NCI-H446 (cell line): ENCODE results near the gene PPM1D.
A peak's percentile ranks its signal among the peaks of the same experiment; 100 is the strongest.

Source experiments
- DNase-seq, 2 experiments: peaks; one replicate each; lab custom pipeline; 2025; lab: John Stamatoyannopoulos, UW

The PPM1D gene

DNA sequence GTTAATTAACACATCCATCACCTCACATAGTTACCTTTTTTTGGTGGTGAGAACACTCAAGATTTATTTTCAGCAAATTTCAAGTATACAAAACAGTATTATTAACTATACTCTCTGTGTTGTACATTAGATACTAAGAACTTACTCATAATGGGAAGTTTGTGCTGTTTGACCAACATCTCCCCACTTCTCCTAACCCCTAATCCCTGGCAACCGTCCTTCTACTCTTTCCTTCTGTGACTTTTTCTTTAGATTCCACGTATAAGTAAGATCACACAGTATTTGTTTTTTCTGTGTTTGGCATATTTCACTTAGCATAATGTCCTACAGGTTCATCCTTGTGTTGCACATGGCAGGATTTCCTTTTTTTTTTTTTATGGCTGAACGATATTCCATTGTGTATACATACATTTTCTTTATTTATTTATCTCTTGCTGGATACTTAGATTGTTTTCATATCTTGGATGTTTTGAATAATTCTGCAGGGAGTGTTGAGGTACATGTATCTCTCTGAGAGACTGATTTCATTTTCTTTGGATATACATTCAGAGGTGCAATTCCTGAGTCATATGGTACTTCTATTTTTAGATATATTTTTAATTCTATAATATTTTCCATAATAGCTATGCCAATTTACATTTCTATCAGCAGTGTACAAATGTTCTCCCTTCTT, 19.0 kb downstream of the PPM1D start:
- DNase-seq = no peak

DNA sequence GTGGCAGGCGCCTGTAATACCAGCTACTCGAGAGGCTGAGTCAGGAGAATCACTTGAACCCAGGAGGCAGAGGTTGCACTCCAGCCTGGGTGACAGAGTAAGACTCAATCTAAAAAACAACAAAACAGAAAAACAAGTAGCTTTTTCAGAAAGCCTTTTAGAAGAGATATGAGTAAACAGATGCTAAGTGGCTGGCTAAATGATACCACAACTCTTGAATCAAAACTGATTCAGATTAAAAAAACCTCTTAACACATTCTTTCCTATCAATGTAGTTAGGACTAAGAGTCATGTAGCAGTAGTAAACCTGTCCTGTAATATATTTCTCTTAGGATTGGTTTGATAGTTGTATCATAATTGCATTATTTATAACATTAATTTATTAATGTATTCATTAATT, 23.0 kb downstream of the PPM1D start:
- DNase-seq = no peak

DNA sequence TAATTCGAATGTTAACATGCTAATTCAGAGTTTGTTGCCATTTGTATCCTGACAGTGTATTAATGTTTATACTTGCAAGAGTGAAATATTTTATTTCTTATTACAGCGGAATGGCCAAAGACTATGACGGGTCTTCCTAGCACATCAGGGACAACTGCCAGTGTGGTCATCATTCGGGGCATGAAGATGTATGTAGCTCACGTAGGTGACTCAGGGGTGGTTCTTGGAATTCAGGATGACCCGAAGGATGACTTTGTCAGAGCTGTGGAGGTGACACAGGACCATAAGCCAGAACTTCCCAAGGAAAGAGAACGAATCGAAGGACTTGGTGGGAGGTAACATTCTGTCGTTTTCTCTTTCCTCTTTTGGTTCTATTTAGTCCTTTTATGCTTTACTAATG, 23.4 kb downstream of the PPM1D start:
- DNase-seq = no peak

DNA sequence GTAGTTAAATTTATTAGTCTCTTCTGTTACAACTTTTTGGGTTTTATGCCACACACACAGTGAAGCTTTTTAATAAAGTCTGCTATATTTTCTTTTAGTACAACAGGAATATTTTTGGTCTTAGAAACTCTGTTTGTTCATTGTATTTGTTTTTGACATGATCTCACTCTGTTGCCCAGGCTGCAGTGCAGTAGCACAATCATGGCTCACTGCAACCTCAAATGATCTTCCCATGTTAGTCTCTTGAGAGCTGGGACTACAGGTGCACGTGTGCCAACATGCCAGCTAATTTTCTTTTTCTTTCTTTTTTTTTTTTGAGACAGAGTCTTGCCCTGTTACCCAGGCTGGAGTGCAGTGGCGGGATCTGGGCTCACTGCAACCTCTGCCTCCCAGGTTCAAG, 27.1 kb downstream of the PPM1D start:
- no peak for DNase-seq

DNA sequence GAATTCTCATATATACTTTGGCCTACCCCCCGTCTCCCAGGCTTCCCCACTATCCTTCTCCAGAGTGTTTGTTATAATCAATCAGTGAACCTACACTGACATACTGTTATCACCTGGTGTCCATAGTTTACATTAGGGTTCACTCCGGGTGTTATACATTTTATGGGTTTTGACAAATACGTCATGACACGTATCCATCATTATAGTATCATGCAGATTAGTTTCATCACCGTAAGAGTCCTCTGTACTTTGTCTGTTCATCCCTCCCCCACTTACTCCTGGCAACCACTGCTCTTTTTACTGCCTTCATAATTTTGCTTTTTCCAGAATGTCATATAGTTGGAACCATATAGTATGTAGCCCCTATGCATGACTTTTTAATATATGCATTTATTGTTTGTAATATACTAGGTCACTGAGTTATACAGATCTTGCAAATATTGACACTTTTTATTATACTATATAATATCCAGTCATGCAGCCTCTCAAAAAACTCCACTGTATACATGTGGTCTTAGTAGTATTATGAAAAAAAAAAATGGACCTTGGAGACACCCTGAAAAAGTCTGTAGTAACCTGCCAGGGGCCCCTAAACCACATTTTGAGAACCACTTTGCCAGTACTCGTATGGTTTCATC, 28.4 kb downstream of the PPM1D start:
- DNase-seq = no peak

DNA sequence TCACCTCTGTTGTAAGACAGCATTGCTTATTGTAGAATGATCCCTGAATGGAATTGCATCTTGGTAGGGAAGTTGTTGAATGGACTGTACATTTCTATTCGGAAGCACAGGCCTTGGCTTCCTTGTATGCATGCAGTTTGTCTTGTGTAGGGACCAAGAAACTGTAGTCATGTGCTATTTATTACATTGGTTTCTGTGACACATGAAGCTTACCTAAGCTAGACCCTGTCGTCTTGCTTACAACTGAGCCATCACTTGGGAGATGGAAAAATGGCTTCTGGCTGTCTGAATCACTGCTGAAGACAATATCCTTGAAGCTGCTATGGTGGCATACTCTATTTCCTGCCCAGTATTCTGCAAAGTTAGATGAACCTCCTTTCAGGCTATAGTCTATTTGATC, 29.1 kb downstream of the PPM1D start:
- no peak for DNase-seq

DNA sequence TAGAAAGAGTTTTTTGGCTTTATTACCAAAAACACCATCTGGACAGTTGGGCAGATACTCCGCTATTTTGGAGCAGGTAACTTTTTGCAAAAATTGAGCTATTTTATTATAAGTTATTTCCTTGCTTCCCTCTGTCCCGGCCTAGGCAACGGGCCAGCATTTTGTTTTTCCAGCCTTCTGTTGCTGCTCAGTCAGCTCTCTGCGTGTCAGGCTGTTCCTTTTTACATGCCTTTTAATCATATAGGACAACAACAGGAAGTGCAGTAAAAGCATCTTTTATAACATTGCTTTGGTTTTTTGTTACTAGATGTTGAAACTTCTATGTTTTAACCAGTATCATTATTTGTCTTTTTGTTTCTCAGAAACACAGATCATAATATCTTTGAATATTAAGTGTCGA, 30.4 kb downstream of the PPM1D start:
- peak; percentile 62 to 76 for DNase-seq

DNA sequence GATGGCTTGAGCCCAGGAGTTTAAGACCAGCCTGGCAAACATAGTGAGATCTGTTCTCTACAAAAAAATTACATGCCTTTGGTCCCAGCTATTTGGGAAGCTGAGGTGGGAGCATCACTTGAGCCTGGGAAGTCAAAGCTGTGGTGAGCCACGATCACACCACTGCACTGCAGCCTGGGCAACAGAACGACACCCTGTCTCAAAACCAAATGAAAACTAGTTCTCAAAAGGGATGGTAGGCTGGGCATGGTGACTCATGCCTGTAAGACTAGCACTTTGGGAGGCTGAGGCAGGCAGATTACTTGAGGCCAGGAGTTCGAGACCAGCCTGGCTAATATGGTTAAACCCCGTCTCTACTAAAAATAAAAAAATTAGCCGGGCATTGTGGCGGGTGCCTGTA, 31.1 kb downstream of the PPM1D start:
- DNase-seq = no peak

DNA sequence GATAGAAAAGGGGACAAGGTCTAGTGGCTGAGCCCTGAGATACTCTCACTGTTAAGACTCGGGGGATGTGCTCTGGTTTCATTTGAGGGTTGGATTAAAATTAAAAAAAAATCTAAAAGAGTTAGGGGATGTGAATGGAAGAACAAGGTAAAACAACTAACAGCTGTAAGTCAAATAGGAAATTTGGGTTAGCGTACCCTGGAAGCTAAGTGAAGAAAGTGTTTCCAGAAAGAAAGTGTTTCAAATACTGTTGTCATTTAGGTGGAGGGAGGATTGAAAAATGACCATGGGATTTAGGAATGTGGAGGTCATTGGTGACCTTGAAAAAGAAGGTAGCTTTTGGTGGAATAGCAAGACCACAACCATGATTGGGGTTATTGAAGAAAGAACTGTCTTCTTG, 37.7 kb downstream of the PPM1D start:
- DNase-seq = no peak

DNA sequence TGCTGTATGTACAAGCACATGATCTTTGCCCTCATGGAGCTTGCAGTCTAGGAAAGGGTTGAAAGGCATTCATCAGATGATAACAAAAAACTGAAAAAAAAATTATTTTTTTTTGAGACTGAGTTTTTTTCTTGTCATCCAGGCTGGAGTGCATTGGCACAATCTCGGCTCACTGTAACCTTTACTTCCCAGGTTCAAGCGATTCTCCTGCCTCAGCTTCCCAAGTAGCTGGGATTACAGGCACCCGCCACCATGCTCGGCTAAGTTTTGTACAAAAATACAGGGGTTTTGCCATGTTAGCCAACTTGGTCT, 39.0 kb downstream of the PPM1D start:
- no peak for DNase-seq

DNA sequence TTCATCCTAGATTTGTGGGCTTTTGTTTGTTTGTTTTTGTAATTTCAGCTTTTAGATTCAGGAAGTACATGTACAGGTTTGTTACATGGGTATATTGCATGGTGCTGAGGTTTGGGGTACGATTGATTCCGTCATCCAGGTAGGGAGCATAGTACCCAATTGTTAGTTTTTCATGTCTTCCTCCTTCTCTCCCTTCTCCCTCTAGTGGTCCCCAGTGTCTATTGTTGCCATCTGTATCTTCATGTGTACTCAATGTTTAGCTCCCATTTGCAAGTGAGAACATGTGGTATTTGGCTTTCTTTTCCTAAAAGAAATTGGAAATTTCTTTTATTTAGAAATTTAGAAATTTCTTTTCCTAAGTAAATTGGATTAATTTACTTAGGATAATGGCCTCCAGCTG, 40.5 kb downstream of the PPM1D start:
- DNase-seq = peak in 1 of 2 experiments; percentile 6

DNA sequence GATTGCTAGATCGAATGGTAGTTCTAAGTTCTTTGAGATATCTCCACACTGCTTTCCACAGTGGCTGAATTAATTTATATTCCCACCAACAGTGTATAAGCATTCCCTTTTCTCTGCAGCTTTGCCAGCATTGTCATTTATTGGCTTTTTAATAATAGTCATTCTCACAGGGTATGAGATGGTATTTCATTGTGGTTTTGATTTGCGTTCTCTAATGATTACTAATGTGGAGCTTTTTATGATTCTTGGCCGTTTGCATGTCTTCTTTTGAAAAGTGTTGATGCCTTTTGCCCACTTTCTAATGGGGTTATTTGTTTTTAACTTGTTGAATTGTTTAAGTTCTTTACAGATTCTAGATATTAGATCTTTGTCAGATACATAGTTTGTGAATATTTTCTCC, 41.1 kb downstream of the PPM1D start:
- DNase-seq = no peak

DNA sequence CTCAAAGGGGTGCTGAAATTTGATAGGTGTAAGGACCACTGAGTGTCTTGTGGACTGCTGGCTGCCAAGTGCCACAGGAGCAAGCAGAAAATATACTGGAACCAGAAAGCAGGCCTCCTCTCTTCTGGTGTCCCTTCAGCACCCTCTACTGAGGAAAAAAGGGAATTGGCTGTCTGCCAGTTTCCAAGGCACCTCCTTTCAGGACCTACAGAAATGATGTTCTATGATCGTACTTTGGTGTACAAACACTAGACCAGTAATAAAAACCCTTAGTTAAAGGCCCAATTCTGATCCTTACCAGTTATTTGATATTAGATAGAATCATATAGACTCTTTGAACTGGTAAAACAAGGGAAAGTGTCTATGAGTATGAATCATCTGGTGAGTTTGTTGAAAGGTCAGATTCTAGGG, 41.8 kb downstream of the PPM1D start:
- DNase-seq = peak; percentile 81 to 87

DNA sequence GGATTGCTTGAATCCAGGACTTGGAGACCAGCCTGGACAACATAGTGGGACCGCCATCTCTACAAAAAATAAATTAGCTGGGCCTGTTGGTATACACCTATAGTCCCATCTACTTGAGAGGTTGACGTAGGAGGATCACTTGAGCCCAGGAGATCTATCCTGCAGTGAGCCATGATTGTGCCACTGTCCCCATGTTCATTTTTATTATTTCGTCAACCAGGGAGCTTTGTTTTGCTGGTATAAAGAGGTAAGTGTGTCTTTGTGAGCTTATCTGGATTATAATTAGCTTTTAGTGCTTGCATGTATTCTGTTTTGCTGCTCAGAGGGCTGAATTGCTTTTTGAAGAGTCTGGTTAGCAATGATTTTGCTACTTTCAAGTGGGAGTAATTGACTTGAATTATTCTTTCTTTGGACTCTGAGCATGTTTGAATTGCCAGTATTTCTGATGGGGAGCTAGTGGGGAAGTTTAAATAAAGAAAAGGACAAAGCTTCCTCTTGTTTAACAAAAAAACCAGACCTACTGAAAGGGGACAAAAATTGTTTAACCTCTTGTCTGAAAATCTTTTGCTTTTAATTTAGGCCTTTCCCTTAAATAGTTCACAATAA, 46.0 kb downstream of the PPM1D start:
- DNase-seq = no peak

DNA sequence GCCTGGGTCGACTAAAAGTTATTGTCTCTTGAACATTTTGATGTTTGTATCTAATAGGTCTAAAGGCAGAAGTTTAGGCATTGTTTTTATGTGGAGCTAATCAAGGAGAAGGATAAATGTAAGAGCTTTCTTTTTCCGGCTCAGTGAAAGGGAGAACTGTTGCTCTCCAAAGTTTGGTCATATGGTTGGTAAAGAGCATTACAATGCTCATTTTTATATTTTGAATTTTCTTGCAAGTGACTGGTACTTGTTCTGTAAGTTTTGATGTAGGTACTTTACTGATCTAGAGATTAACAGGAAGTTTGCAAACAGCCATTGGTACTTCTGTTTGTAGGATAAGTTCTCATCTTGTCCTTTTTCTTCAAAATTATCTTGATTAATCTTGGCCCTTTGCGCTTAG, 46.7 kb downstream of the PPM1D start:
- DNase-seq = no peak

DNA sequence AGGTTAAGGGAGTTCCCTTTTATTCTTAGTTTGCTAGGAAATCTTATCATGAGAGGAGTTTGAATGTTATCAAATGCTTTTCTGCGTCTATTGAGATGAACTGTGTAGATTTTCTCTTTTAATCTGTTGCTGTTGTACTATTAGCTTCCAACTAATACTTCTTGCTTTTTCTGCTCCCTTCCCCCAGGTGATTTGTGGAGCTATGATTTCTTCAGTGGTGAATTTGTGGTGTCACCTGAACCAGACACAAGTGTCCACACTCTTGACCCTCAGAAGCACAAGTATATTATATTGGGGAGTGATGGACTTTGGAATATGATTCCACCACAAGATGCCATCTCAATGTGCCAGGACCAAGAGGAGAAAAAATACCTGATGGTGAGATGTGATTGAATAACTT, 47.7 kb downstream of the PPM1D start:
- no peak for DNase-seq

DNA sequence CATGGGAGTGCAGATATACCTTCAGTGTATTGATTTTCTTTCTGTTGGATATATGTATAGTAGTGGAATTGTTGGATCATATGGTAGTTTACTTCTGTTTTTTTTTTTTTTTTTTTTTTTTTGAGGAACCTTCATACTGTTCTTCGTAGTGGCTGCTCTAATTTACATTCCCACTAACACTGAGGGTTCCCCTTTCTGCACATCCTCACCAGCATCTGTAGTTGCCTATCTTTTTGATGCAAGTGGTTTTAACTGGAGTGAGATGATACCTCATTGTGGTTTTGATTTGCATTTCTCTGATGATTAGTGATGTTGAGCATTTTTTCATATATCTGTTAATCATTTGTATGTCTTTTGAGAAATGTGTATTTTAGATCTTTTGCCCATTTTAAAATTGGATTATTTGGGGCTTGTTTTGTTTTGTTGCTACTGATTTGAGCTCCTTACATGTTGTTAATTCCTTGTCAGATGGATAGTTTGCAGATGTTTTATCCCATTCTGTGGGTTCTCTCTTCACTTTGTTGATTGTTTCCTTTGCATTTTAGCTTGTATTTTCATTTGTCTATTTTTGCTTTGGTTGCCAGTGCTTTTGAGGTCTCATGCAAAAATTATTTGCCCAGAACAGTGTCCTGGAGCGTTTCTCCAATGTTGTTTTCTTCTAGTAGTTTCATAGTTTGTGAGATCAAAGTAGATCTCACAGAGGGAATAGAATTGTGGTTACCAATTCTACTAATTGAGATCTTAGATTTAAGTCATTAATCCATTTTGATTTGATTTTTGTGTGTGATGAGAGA, 52.7 kb downstream of the PPM1D start:
- no peak for DNase-seq

DNA sequence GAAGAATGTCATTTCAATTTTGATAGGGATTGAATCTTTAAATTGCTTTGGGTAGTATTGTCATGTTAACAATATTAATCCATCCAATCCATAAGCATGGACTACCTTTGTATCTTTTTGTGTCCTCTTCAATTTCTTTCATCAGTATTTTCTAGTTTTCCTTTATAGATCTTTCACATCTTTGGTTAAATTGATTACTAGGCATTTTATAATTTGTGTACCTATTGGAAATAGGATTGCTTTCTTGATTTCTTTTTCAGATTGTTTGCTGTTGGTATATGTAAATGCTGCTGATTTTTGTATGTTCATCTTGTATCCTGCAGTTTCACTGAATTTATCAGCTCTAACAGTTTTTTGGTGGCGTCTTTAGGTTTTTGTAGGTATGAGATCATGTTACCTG, 53.6 kb downstream of the PPM1D start:
- no peak for DNase-seq

DNA sequence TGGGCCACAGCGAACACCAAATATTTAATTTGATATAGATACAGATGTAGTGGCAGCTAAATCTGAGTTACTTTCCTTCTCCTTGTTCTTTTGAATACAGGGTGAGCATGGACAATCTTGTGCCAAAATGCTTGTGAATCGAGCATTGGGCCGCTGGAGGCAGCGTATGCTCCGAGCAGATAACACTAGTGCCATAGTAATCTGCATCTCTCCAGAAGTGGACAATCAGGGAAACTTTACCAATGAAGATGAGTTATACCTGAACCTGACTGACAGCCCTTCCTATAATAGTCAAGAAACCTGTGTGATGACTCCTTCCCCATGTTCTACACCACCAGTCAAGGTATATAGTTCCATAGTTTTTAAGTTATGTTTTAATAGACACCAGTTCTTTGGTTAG, 56.5 kb downstream of the PPM1D start:
- DNase-seq = no peak

DNA sequence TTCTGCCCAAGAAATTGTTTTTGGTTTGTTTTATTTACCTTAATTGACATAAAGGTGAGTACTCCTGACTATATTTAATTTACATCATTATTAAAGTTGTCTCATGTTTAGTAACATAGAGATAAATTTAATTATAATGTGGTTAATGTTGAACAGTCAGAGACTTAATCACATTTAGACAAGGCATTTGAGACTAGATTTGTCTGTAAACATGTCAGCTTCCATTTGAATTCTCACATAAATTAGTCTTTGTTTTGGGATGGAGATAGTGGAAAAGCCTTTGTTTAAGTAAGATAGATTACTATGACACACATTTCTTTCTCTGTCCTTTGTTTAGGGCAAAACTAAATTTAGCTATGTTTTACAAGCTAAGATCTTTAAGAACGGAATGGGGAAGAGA, 59.2 kb downstream of the PPM1D start:
- DNase-seq = no peak

DNA sequence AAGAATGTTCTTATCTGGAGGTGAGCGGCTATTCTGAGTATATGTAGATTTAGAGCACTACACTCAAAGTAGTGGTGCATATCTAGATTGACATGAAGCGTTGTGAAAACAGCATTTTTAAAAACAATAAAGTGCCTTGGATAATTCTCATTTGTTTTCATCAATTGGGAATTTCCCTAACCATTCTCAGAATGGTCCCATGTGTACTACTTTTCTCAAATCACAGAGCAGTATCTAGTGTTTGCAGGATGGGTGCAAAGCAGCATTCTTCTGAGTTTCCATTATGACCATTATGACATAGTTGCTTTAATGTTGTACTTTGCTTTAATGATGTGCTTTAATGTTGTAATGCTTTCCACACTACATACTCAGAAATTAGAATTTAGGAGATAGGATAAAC, 61.5 kb downstream of the PPM1D start:
- no peak for DNase-seq

DNA sequence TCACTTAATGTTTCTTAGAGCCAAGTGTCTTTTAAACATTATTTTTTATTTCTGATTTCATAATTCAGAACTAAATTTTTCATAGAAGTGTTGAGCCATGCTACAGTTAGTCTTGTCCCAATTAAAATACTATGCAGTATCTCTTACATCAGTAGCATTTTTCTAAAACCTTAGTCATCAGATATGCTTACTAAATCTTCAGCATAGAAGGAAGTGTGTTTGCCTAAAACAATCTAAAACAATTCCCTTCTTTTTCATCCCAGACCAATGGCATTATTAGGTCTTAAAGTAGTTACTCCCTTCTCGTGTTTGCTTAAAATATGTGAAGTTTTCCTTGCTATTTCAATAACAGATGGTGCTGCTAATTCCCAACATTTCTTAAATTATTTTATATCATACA, 64.0 kb downstream of the PPM1D start:
- no peak for DNase-seq

DNA sequence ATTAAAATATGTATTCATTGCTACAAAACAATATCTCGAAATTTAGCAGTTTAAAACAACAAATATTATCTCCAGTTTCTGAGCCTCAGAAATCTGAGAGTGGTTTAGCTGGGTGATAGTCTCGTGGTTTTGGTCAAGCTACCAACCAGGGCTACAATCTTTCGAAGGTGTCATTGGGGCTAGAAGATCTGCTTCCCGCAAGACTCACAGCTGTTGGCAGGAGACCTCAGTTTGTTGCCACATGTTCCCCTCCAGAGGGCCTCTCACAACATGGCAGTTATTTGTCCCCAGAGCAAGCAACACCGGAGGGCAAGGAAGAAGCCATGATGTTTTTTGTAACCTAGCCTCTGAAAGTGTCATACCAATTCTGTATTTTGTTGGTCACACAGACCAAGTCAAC, 65.6 kb downstream of the PPM1D start:
- DNase-seq = no peak
